ENCODE data around the gene GPR132. TPM values are rescaled to one million over a fixed set of nuclear protein-coding genes. Genes with fewer than 3 reads are reported as not detected.

GPR132 gene
- total RNA-seq, 1 donor from 2014 or later: 7.2 TPM

- DNase-seq (peak; percentile 78), ATAC-seq (peak; percentile 40 to 51)
- TF ChIP-seq, protein P1, sequence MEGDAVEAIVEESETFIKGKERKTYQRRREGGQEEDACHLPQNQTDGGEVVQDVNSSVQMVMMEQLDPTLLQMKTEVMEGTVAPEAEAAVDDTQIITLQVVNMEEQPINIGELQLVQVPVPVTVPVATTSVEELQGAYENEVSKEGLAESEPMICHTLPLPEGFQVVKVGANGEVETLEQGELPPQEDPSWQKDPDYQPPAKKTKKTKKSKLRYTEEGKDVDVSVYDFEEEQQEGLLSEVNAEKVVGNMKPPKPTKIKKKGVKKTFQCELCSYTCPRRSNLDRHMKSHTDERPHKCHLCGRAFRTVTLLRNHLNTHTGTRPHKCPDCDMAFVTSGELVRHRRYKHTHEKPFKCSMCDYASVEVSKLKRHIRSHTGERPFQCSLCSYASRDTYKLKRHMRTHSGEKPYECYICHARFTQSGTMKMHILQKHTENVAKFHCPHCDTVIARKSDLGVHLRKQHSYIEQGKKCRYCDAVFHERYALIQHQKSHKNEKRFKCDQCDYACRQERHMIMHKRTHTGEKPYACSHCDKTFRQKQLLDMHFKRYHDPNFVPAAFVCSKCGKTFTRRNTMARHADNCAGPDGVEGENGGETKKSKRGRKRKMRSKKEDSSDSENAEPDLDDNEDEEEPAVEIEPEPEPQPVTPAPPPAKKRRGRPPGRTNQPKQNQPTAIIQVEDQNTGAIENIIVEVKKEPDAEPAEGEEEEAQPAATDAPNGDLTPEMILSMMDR (IDR thresholded peaks at IDR 0.05): no peak
- H3K9me3 ChIP-seq: no peaks in the 10 kb centered on the region
- H3K4me3 ChIP-seq: peak overlapping the region; percentile 71
- H3K27me3 ChIP-seq (ENCODE audit: low read depth): peaks cover 4% of the 10 kb centered on the region
- intact Hi-C loops (cut with DNase I): no loop called here
- peak overlapping the region; percentile 89 for H3K27ac ChIP-seq
- H3K36me3 ChIP-seq: no peaks in the 10 kb centered on the region
- peaks cover 55% of the 10 kb centered on the region for H3K4me1 ChIP-seq
Observed at GRCh38 chr14:105093038-105093430, 27.8 kb upstream of the GPR132 start.

GRCh38 chr14:105092171-105093037 is 27.2 kb upstream of the GPR132 start:
- ATAC-seq: no peak
- H3K4me1 ChIP-seq: peaks cover 60% of the 10 kb centered on the region
- DNase-seq: peak; percentile 58
- no peaks in the 10 kb centered on the region for H3K9me3 ChIP-seq
- H3K27ac ChIP-seq: peak overlapping the region; percentile 89
- H3K4me3 ChIP-seq: peak overlapping the region; percentile 71
- TF ChIP-seq, protein P1 (IDR thresholded peaks at IDR 0.05): no peak
- intact Hi-C loops (cut with DNase I): no loop called here
- H3K36me3 ChIP-seq: no peaks in the 10 kb centered on the region
- H3K27me3 ChIP-seq (ENCODE audit: low read depth): peaks cover 10% of the 10 kb centered on the region

DNA sequence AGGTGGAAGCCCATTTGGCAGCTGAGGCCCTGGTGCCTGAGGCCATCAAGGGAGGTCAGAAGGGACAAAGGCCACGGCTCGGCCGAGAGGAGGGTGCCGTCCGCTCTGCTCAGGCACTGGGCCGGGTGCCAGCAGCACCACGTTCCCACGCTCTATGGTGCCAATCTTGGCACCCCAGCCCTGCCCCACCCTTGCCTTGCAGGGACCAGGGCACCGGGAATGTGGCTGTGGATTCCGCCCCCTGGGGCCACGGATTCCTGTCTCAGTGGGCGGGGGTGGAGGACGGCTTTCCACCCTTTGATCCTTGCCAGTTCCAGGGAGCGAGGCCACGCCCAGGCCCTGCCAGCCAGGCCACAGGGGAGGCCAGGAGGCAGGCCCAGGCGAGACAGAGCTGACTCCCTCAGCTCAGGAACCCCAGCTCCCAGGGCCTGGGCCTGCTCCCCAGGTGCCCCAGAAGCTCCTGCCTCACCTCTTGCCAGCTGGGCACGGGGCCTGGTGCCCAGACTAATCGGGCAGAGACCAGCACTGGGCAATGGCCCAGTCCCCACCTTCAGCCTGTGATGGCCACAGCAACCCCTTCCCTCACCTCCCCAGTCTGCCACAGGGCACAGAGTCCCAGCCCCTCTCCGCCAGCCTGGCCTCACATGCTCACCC is 26.4 kb upstream of the GPR132 start:
- intact Hi-C loops (cut with DNase I): no loop called here
- Histone ChIP-seq H3K27ac (peak overlapping the region; percentile 89), H3K27me3 (ENCODE audit: low read depth) (peaks cover 15% of the 10 kb centered on the region), H3K4me1 (peaks cover 66% of the 10 kb centered on the region), H3K4me3 (peak overlapping the region; percentile 71), H3K9me3 (no peaks in the 10 kb centered on the region), H3K36me3 (no peaks in the 10 kb centered on the region)
- TF ChIP-seq, protein P1 (IDR thresholded peaks at IDR 0.05): no peak
- ATAC-seq (peak; percentile 64), DNase-seq (peak; percentile 91)

- TF ChIP-seq, protein P1 (IDR thresholded peaks at IDR 0.05): no peak
- peaks cover 15% of the 10 kb centered on the region for H3K27me3 ChIP-seq (ENCODE audit: low read depth)
- peaks cover 69% of the 10 kb centered on the region for H3K4me1 ChIP-seq
- peak; percentile 50 for DNase-seq
- H3K27ac ChIP-seq: peak overlapping the region; percentile 49
- no peaks in the 10 kb centered on the region for H3K36me3 ChIP-seq
- H3K9me3 ChIP-seq: no peaks in the 10 kb centered on the region
- H3K4me3 ChIP-seq: no peak overlapping the region
- ATAC-seq: no peak
- intact Hi-C loops (cut with DNase I): no loop called here
Observed at GRCh38 chr14:105091054-105091516, 25.9 kb upstream of the GPR132 start.

GRCh38 chr14:105090493-105091053 is 25.3 kb upstream of the GPR132 start:
- no peaks in the 10 kb centered on the region for H3K36me3 ChIP-seq
- ATAC-seq (peak; percentile 58 to 61), DNase-seq (peak; percentile 90)
- H3K4me1 ChIP-seq: peaks cover 69% of the 10 kb centered on the region
- H3K9me3 ChIP-seq: no peaks in the 10 kb centered on the region
- intact Hi-C loops (cut with DNase I): no loop called here
- H3K27me3 ChIP-seq (ENCODE audit: low read depth): peaks cover 15% of the 10 kb centered on the region
- peak overlapping the region; percentile 49 for H3K27ac ChIP-seq
- TF ChIP-seq, protein P1 (IDR thresholded peaks at IDR 0.05): peak; percentile 99
- no peak overlapping the region for H3K4me3 ChIP-seq

Measured in lower lobe of right lung (tissue), 2 donors.